Measurements from ENCODE around the gene PPL. TPM values are rescaled to one million over a fixed set of nuclear protein-coding genes. Genes with fewer than 3 reads are reported as not detected.
"Not testable (repeated sequence)": the region's sequence is repeated elsewhere in the genome, so short reads cannot be mapped to it uniquely, and the experiment has no call there.

Gene PPL
- polyA plus RNA-seq, 6 donors from 2014 or later: 0.05 to 1.3 (median 0.16) TPM; not detected in 1

- H3K36me3 Mint-ChIP-seq; ATAC-seq (ENCODE audit: low read depth in 2 of 2); H3K27ac Mint-ChIP-seq; H3K9me3 Mint-ChIP-seq; H3K4me1 Mint-ChIP-seq; DNase-seq; H3K4me3 Mint-ChIP-seq: not testable (repeated sequence)
- peaks cover 26 to 56% (median 48%) of the 10 kb centered on the region in 3 donors for H3K27me3 Mint-ChIP-seq
Measured at GRCh38 chr16:4951583-4951982, 14.6 kb upstream of the PPL start.

GRCh38 chr16:4949986-4950385 is 13.0 kb upstream of the PPL start:
- Mint-ChIP-seq H3K36me3 (no peaks in the 10 kb centered on the region), H3K27me3 (peaks cover 18 to 54% (median 52%) of the 10 kb centered on the region in 3 donors), H3K9me3 (no peaks in the 10 kb centered on the region), H3K4me1 (peaks cover 0 to 5% (median 3%) of the 10 kb centered on the region in 3 donors), H3K27ac (peak overlapping the region in 1 of 6 donors; percentile 30), H3K4me3 (no peak overlapping the region)
- no peak for DNase-seq
- ATAC-seq (ENCODE audit: low read depth in 2 of 2): no peak

- Mint-ChIP-seq H3K4me3 (no peak overlapping the region), H3K9me3 (no peaks in the 10 kb centered on the region), H3K27me3 (peaks cover 18 to 56% (median 55%) of the 10 kb centered on the region in 3 donors), H3K36me3 (no peaks in the 10 kb centered on the region), H3K4me1 (peaks cover 0 to 8% (median 5%) of the 10 kb centered on the region in 3 donors), H3K27ac (peak overlapping the region in 1 of 6 donors; percentile 37)
- ATAC-seq (ENCODE audit: low read depth in 2 of 2): no peak
- no peak for DNase-seq
Measured at GRCh38 chr16:4948903-4949766, 12.2 kb upstream of the PPL start.

GRCh38 chr16:4947722-4948503 is 11.0 kb upstream of the PPL start:
- H3K27me3 Mint-ChIP-seq: peaks cover 18 to 49% (median 45%) of the 10 kb centered on the region in 3 donors
- no peaks in the 10 kb centered on the region for H3K9me3 Mint-ChIP-seq
- no peak for ATAC-seq (ENCODE audit: low read depth in 2 of 2)
- peak overlapping the region in 1 of 6 donors; percentile 21 for H3K27ac Mint-ChIP-seq
- DNase-seq: no peak
- peaks cover 0 to 8% (median 5%) of the 10 kb centered on the region in 3 donors for H3K4me1 Mint-ChIP-seq
- no peak overlapping the region for H3K4me3 Mint-ChIP-seq
- H3K36me3 Mint-ChIP-seq: no peaks in the 10 kb centered on the region

- H3K27ac Mint-ChIP-seq: peak overlapping the region in 2 of 6 donors; percentile 67 to 72
- no peak for ATAC-seq (ENCODE audit: low read depth in 2 of 2)
- H3K27me3 Mint-ChIP-seq: peaks cover 18 to 49% (median 45%) of the 10 kb centered on the region in 3 donors
- DNase-seq: no peak
- H3K9me3 Mint-ChIP-seq: no peaks in the 10 kb centered on the region
- H3K4me1 Mint-ChIP-seq: peaks cover 0 to 8% (median 5%) of the 10 kb centered on the region in 3 donors
- no peaks in the 10 kb centered on the region for H3K36me3 Mint-ChIP-seq
- no peak overlapping the region for H3K4me3 Mint-ChIP-seq
Measured at GRCh38 chr16:4946917-4947316, 10.0 kb upstream of the PPL start.

- peak overlapping the region in 1 of 6 donors; percentile 66 for H3K27ac Mint-ChIP-seq
- H3K4me3 Mint-ChIP-seq: no peak overlapping the region
- ATAC-seq (ENCODE audit: low read depth in 2 of 2) (no peak), DNase-seq (no peak)
- H3K36me3 Mint-ChIP-seq: no peaks in the 10 kb centered on the region
- peaks cover 22 to 49% (median 40%) of the 10 kb centered on the region in 3 donors for H3K27me3 Mint-ChIP-seq
- peaks cover 0 to 2% (median 0%) of the 10 kb centered on the region in 7 donors for H3K9me3 Mint-ChIP-seq
- H3K4me1 Mint-ChIP-seq: peaks cover 0 to 8% (median 5%) of the 10 kb centered on the region in 3 donors
Measured at GRCh38 chr16:4945560-4946502, 8.9 kb upstream of the PPL start.

GRCh38 chr16:4944333-4945281 is 7.7 kb upstream of the PPL start:
- no peak for DNase-seq
- H3K9me3 Mint-ChIP-seq: peaks cover 0 to 2% (median 0%) of the 10 kb centered on the region in 7 donors
- H3K4me3 Mint-ChIP-seq: no peak overlapping the region
- H3K27me3 Mint-ChIP-seq: peaks cover 17 to 47% (median 37%) of the 10 kb centered on the region in 3 donors
- no peak overlapping the region for H3K27ac Mint-ChIP-seq
- ATAC-seq (ENCODE audit: low read depth in 2 of 2): no peak
- H3K4me1 Mint-ChIP-seq: peaks cover 0 to 8% (median 5%) of the 10 kb centered on the region in 3 donors
- no peaks in the 10 kb centered on the region for H3K36me3 Mint-ChIP-seq

GRCh38 chr16:4942481-4942880 is 5.5 kb upstream of the PPL start:
- Mint-ChIP-seq H3K4me3 (no peak overlapping the region), H3K9me3 (peaks cover 0 to 4% (median 0%) of the 10 kb centered on the region in 7 donors), H3K4me1 (peaks cover 3 to 8% (median 4%) of the 10 kb centered on the region in 3 donors), H3K36me3 (no peaks in the 10 kb centered on the region), H3K27ac (no peak overlapping the region), H3K27me3 (peaks cover 7 to 46% (median 42%) of the 10 kb centered on the region in 3 donors)
- no peak for ATAC-seq (ENCODE audit: low read depth in 2 of 2)
- no peak for DNase-seq

GRCh38 chr16:4940719-4941118 is 3.8 kb upstream of the PPL start:
- H3K9me3 Mint-ChIP-seq: peaks cover 0 to 4% (median 0%) of the 10 kb centered on the region in 7 donors
- H3K27ac Mint-ChIP-seq: no peak overlapping the region
- ATAC-seq (ENCODE audit: low read depth in 2 of 2): no peak
- DNase-seq: no peak
- H3K4me3 Mint-ChIP-seq: no peak overlapping the region
- peaks cover 9 to 15% (median 10%) of the 10 kb centered on the region in 3 donors for H3K4me1 Mint-ChIP-seq
- H3K27me3 Mint-ChIP-seq: peaks cover 4 to 42% (median 40%) of the 10 kb centered on the region in 3 donors
- no peaks in the 10 kb centered on the region for H3K36me3 Mint-ChIP-seq

GRCh38 chr16:4938683-4939030 is 1.7 kb upstream of the PPL start:
- H3K4me3 Mint-ChIP-seq: peak overlapping the region in 3 of 8 donors; percentile 15 to 79 (median 42)
- no peaks in the 10 kb centered on the region for H3K36me3 Mint-ChIP-seq
- no peak overlapping the region for H3K27ac Mint-ChIP-seq
- ATAC-seq (ENCODE audit: low read depth in 2 of 2): no peak
- H3K27me3 Mint-ChIP-seq: peaks cover 8 to 49% (median 43%) of the 10 kb centered on the region in 3 donors
- peaks cover 9 to 12% (median 10%) of the 10 kb centered on the region in 3 donors for H3K4me1 Mint-ChIP-seq
- no peak for DNase-seq
- peaks cover 0 to 4% (median 0%) of the 10 kb centered on the region in 7 donors for H3K9me3 Mint-ChIP-seq

- no peak for DNase-seq
- H3K36me3 Mint-ChIP-seq: no peaks in the 10 kb centered on the region
- peaks cover 9 to 12% (median 12%) of the 10 kb centered on the region in 3 donors for H3K4me1 Mint-ChIP-seq
- peaks cover 0 to 4% (median 0%) of the 10 kb centered on the region in 7 donors for H3K9me3 Mint-ChIP-seq
- ATAC-seq (ENCODE audit: low read depth in 2 of 2): no peak
- H3K4me3 Mint-ChIP-seq: peak overlapping the region in 7 of 8 donors; percentile 41 to 84 (median 67)
- H3K27me3 Mint-ChIP-seq: peaks cover 12 to 54% (median 49%) of the 10 kb centered on the region in 3 donors
- peak overlapping the region in 1 of 6 donors; percentile 47 for H3K27ac Mint-ChIP-seq
Measured at GRCh38 chr16:4937782-4938682, 1.1 kb upstream of the PPL start.
